Measurements from ENCODE around the gene GNA12.
"Not testable (repeated sequence)": the region's sequence is repeated elsewhere in the genome, so short reads cannot be mapped to it uniquely, and the experiment has no call there.

The GNA12 gene

GRCh38 chr7:2724036-2724435 lies 120.1 kb downstream of the GNA12 start:
- H3K4me3 Mint-ChIP-seq; DNase-seq (ENCODE audit: low spot score in 2 of 2); H3K9me3 Mint-ChIP-seq; ATAC-seq (replicated peaks; ENCODE audit: extremely low read depth, poor library complexity, severe bottlenecking); H3K36me3 Mint-ChIP-seq (ENCODE audit: insufficient read depth); H3K27me3 Mint-ChIP-seq; H3K27ac Mint-ChIP-seq (ENCODE audit: low read depth): not testable (repeated sequence)
- peaks cover 11% of the 10 kb centered on the region for H3K4me1 Mint-ChIP-seq

GRCh38 chr7:2723138-2723850 lies 120.8 kb downstream of the GNA12 start:
- Mint-ChIP-seq H3K4me3 (no peak overlapping the region), H3K27ac (ENCODE audit: low read depth) (no peak overlapping the region), H3K27me3 (no peaks in the 10 kb centered on the region), H3K4me1 (peaks cover 17% of the 10 kb centered on the region), H3K36me3 (ENCODE audit: insufficient read depth) (peaks cover 8% of the 10 kb centered on the region), H3K9me3 (no peaks in the 10 kb centered on the region)
- ATAC-seq (replicated peaks; ENCODE audit: extremely low read depth, poor library complexity, severe bottlenecking), result no peak
- no peak for DNase-seq (ENCODE audit: low spot score in 2 of 2)

GRCh38 chr7:2722591-2722990 lies 121.5 kb downstream of the GNA12 start:
- H3K9me3 Mint-ChIP-seq, result no peaks in the 10 kb centered on the region
- peaks cover 8% of the 10 kb centered on the region for H3K36me3 Mint-ChIP-seq (ENCODE audit: insufficient read depth)
- DNase-seq (ENCODE audit: low spot score in 2 of 2), result no peak
- H3K27me3 Mint-ChIP-seq, result no peaks in the 10 kb centered on the region
- no peak for ATAC-seq (replicated peaks; ENCODE audit: extremely low read depth, poor library complexity, severe bottlenecking)
- no peak overlapping the region for H3K27ac Mint-ChIP-seq (ENCODE audit: low read depth)
- H3K4me1 Mint-ChIP-seq, result peaks cover 19% of the 10 kb centered on the region
- no peak overlapping the region for H3K4me3 Mint-ChIP-seq

GRCh38 chr7:2721842-2722241 lies 122.3 kb downstream of the GNA12 start:
- DNase-seq (ENCODE audit: low spot score in 2 of 2) (no peak), ATAC-seq (replicated peaks; ENCODE audit: extremely low read depth, poor library complexity, severe bottlenecking) (no peak)
- no peaks in the 10 kb centered on the region for H3K27me3 Mint-ChIP-seq
- H3K9me3 Mint-ChIP-seq, result no peaks in the 10 kb centered on the region
- H3K4me1 Mint-ChIP-seq, result peaks cover 20% of the 10 kb centered on the region
- no peak overlapping the region for H3K4me3 Mint-ChIP-seq
- H3K36me3 Mint-ChIP-seq (ENCODE audit: insufficient read depth), result peaks cover 7% of the 10 kb centered on the region
- H3K27ac Mint-ChIP-seq (ENCODE audit: low read depth), result no peak overlapping the region

GRCh38 chr7:2720024-2720423 lies 124.1 kb downstream of the GNA12 start:
- H3K4me3 Mint-ChIP-seq, result no peak overlapping the region
- H3K27ac Mint-ChIP-seq (ENCODE audit: low read depth), result no peak overlapping the region
- H3K36me3 Mint-ChIP-seq (ENCODE audit: insufficient read depth), result peaks cover 7% of the 10 kb centered on the region
- DNase-seq (ENCODE audit: low spot score in 2 of 2) (no peak), ATAC-seq (replicated peaks; ENCODE audit: extremely low read depth, poor library complexity, severe bottlenecking) (no peak)
- no peaks in the 10 kb centered on the region for H3K9me3 Mint-ChIP-seq
- no peaks in the 10 kb centered on the region for H3K27me3 Mint-ChIP-seq
- H3K4me1 Mint-ChIP-seq, result peaks cover 36% of the 10 kb centered on the region

- H3K27me3 Mint-ChIP-seq, result no peaks in the 10 kb centered on the region
- peaks cover 10% of the 10 kb centered on the region for H3K36me3 Mint-ChIP-seq (ENCODE audit: insufficient read depth)
- H3K9me3 Mint-ChIP-seq, result no peaks in the 10 kb centered on the region
- no peak overlapping the region for H3K27ac Mint-ChIP-seq (ENCODE audit: low read depth)
- ATAC-seq (replicated peaks; ENCODE audit: extremely low read depth, poor library complexity, severe bottlenecking) (peak; percentile 40), DNase-seq (ENCODE audit: low spot score in 2 of 2) (peak; percentile 46 to 62)
- no peak overlapping the region for H3K4me3 Mint-ChIP-seq
- H3K4me1 Mint-ChIP-seq, result peaks cover 40% of the 10 kb centered on the region
Measured at GRCh38 chr7:2719007-2719406, 125.1 kb downstream of the GNA12 start.

- DNase-seq (ENCODE audit: low spot score in 2 of 2), result no peak
- Mint-ChIP-seq H3K27me3 (no peaks in the 10 kb centered on the region), H3K9me3 (no peaks in the 10 kb centered on the region), H3K4me1 (peaks cover 40% of the 10 kb centered on the region), H3K27ac (ENCODE audit: low read depth) (no peak overlapping the region), H3K36me3 (ENCODE audit: insufficient read depth) (peaks cover 10% of the 10 kb centered on the region), H3K4me3 (no peak overlapping the region)
- no peak for ATAC-seq (replicated peaks; ENCODE audit: extremely low read depth, poor library complexity, severe bottlenecking)
Measured at GRCh38 chr7:2718296-2718965, 125.7 kb downstream of the GNA12 start.

- Mint-ChIP-seq H3K27me3 (no peaks in the 10 kb centered on the region), H3K4me1 (peaks cover 40% of the 10 kb centered on the region), H3K9me3 (no peaks in the 10 kb centered on the region), H3K36me3 (ENCODE audit: insufficient read depth) (peaks cover 10% of the 10 kb centered on the region), H3K4me3 (no peak overlapping the region), H3K27ac (ENCODE audit: low read depth) (no peak overlapping the region)
- DNase-seq (ENCODE audit: low spot score in 2 of 2) (no peak), ATAC-seq (replicated peaks; ENCODE audit: extremely low read depth, poor library complexity, severe bottlenecking) (no peak)
Measured at GRCh38 chr7:2717293-2718261, 126.5 kb downstream of the GNA12 start.

- H3K36me3 Mint-ChIP-seq (ENCODE audit: insufficient read depth), result peaks cover 10% of the 10 kb centered on the region
- H3K27ac Mint-ChIP-seq (ENCODE audit: low read depth), result peak overlapping the region; percentile 75
- H3K4me3 Mint-ChIP-seq, result no peak overlapping the region
- ATAC-seq (replicated peaks; ENCODE audit: extremely low read depth, poor library complexity, severe bottlenecking) (no peak), DNase-seq (ENCODE audit: low spot score in 2 of 2) (no peak)
- no peaks in the 10 kb centered on the region for H3K27me3 Mint-ChIP-seq
- no peaks in the 10 kb centered on the region for H3K9me3 Mint-ChIP-seq
- peaks cover 40% of the 10 kb centered on the region for H3K4me1 Mint-ChIP-seq
Measured at GRCh38 chr7:2716906-2717292, 127.2 kb downstream of the GNA12 start.

GRCh38 chr7:2716488-2716887 lies 127.6 kb downstream of the GNA12 start:
- peaks cover 41% of the 10 kb centered on the region for H3K4me1 Mint-ChIP-seq
- H3K4me3 Mint-ChIP-seq, result no peak overlapping the region
- no peaks in the 10 kb centered on the region for H3K27me3 Mint-ChIP-seq
- ATAC-seq (replicated peaks; ENCODE audit: extremely low read depth, poor library complexity, severe bottlenecking) (no peak), DNase-seq (ENCODE audit: low spot score in 2 of 2) (no peak)
- peak overlapping the region; percentile 75 for H3K27ac Mint-ChIP-seq (ENCODE audit: low read depth)
- H3K36me3 Mint-ChIP-seq (ENCODE audit: insufficient read depth), result peaks cover 10% of the 10 kb centered on the region
- no peaks in the 10 kb centered on the region for H3K9me3 Mint-ChIP-seq

GRCh38 chr7:2715341-2716231 lies 128.5 kb downstream of the GNA12 start:
- H3K36me3 Mint-ChIP-seq (ENCODE audit: insufficient read depth), result peaks cover 8% of the 10 kb centered on the region
- H3K4me1 Mint-ChIP-seq, result peaks cover 43% of the 10 kb centered on the region
- peak overlapping the region; percentile 37 for H3K4me3 Mint-ChIP-seq
- DNase-seq (ENCODE audit: low spot score in 2 of 2) (no peak), ATAC-seq (replicated peaks; ENCODE audit: extremely low read depth, poor library complexity, severe bottlenecking) (peak; percentile 59)
- no peaks in the 10 kb centered on the region for H3K9me3 Mint-ChIP-seq
- no peaks in the 10 kb centered on the region for H3K27me3 Mint-ChIP-seq
- H3K27ac Mint-ChIP-seq (ENCODE audit: low read depth), result peak overlapping the region; percentile 51

GRCh38 chr7:2714636-2715035 lies 129.5 kb downstream of the GNA12 start:
- Mint-ChIP-seq H3K4me1 (peaks cover 48% of the 10 kb centered on the region), H3K36me3 (ENCODE audit: insufficient read depth) (peaks cover 12% of the 10 kb centered on the region), H3K9me3 (no peaks in the 10 kb centered on the region), H3K27me3 (no peaks in the 10 kb centered on the region), H3K4me3 (peak overlapping the region; percentile 37), H3K27ac (ENCODE audit: low read depth) (peak overlapping the region; percentile 51)
- DNase-seq (ENCODE audit: low spot score in 2 of 2) (no peak), ATAC-seq (replicated peaks; ENCODE audit: extremely low read depth, poor library complexity, severe bottlenecking) (no peak)

All from central memory CD8-positive, alpha-beta T cell (primary cell).